Gastroesophageal sphincter (tissue), 4 donors: ENCODE measurements around the gene FOXN1. TPM values are rescaled to one million over a fixed set of nuclear protein-coding genes. Genes with fewer than 3 reads are reported as not detected.
"Not testable (repeated sequence)": the region's sequence is repeated elsewhere in the genome, so short reads cannot be mapped to it uniquely, and the experiment has no call there.

Experiments used
- ATAC-seq: fragments of 150-250 bp; one replicate; pipeline ENCODE4 v1.9.1; 2016; ENCODE audit warnings: mild to moderate bottlenecking, moderate library complexity
- H3K27ac ChIP-seq, 4 donors: fragments of 200-600 bp; sonication (generic) in 3 of 4; 1 replicate in 3 of 4; 2 replicates in 1 of 4; pipeline ENCODE4 v1.5.1; 2016 to 2019
- H3K27me3 ChIP-seq: fragments of 200-600 bp; sonication (generic); one replicate; pipeline ENCODE4 v1.5.1; 2019
- H3K36me3 ChIP-seq, 2 donors: fragments of 200-600 bp; sonication (generic); one replicate each; pipeline ENCODE4 v1.5.1; 2019; ENCODE audit warnings: control low read depth in 1 of 2
- H3K4me1 ChIP-seq, 3 donors: fragments of 200-600 bp; sonication (generic); 1 replicate in 2 of 3; 2 replicates in 1 of 3; pipeline ENCODE4 v1.5.1; 2016 to 2019; ENCODE audit warnings: control low read depth in 2 of 3
- H3K4me3 ChIP-seq, 2 donors: fragments of 200-600 bp; sonication (generic); one replicate each; pipeline ENCODE4 v1.5.1; 2019; ENCODE audit warnings: mild to moderate bottlenecking in 1 of 2, moderate library complexity in 1 of 2
- H3K9me3 ChIP-seq, 3 donors: fragments of 200-600 bp; sonication (generic); one replicate each; pipeline ENCODE4 v1.5.1; 2017 to 2019; ENCODE audit warnings: control low read depth in 2 of 3
- CTCF ChIP-seq, 4 experiments: fragments of 200-600 bp in 2 of 4; fragments of 450-650 bp in 2 of 4; sonication (generic) in 1 of 4; IDR thresholded peaks; one replicate each; pipeline ENCODE4 v1.5.1; 2017 to 2019; ENCODE audit warnings: antibody characterized with exemption in 4 of 4, mild to moderate bottlenecking in 2 of 4, moderate library complexity in 2 of 4
- EP300 ChIP-seq: sonication (generic); formaldehyde crosslinking; IDR thresholded peaks from one replicate; pipeline ENCODE4 v1.6.1; 2017; ENCODE audit warnings: antibody characterized with exemption, mild to moderate bottlenecking
- POLR2A ChIP-seq, 2 donors: fragments of 450-650 bp; IDR thresholded peaks; one replicate each; pipeline ENCODE4 v1.6.1; 2017; ENCODE audit warnings: antibody characterized with exemption in 2 of 2, mild to moderate bottlenecking in 2 of 2, moderate library complexity in 1 of 2
- POLR2AphosphoS5 ChIP-seq: sonication (generic); formaldehyde crosslinking; IDR thresholded peaks from one replicate; pipeline ENCODE4 v1.6.1; 2017; ENCODE audit warnings: antibody characterized with exemption
- WGBS, 2 donors: methylation state at CpG; one replicate each; pipeline ENCODE4 v1.1.5; 2018; ENCODE audit warnings: low coverage in 1 of 2; 5-methylcytosine and 5-hydroxymethylcytosine counted together
- total RNA-seq, 4 donors: library from RNA; depleted of rRNA; stranded (reverse); fragments of >200 nt; gene quantifications; one replicate each; pipeline ENCODE4 v1.1.0, GENCODE V29; 2016

Gene FOXN1
- total RNA-seq, 4 donors from 2014 or later: 0.15 TPM; not detected in 3

GRCh38 chr17:28520687-28521086, 14.5 kb downstream of the FOXN1 start:
- no peaks in the 10 kb centered on the region for H3K9me3 ChIP-seq
- H3K27me3 ChIP-seq: peaks cover 7% of the 10 kb centered on the region
- no peak overlapping the region for H3K4me3 ChIP-seq
- no peak for ATAC-seq
- no peaks in the 10 kb centered on the region for H3K36me3 ChIP-seq
- no peak for TF ChIP-seq POLR2AphosphoS5
- TF ChIP-seq EP300: no peak
- TF ChIP-seq CTCF (IDR thresholded peaks at IDR 0.05): no peak
- no peak for TF ChIP-seq POLR2A (IDR thresholded peaks at IDR 0.05)
- no peak overlapping the region for H3K27ac ChIP-seq
- 0 to 60% methylated on average over 1 of the region's 6 CpGs for WGBS, 2 donors
- peaks cover 0 to 9% (median 0%) of the 10 kb centered on the region in 3 donors for H3K4me1 ChIP-seq

- Histone ChIP-seq H3K36me3 (no peaks in the 10 kb centered on the region), H3K27ac (no peak overlapping the region), H3K27me3 (peaks cover 7% of the 10 kb centered on the region), H3K4me3 (no peak overlapping the region), H3K4me1 (peaks cover 0 to 9% (median 0%) of the 10 kb centered on the region in 3 donors), H3K9me3 (no peaks in the 10 kb centered on the region)
- no peak for ATAC-seq
- TF ChIP-seq POLR2A (IDR thresholded peaks at IDR 0.05) (no peak), POLR2AphosphoS5 (no peak), EP300 (no peak), CTCF (IDR thresholded peaks at IDR 0.05) (no peak)
- WGBS, 2 donors: 46 to 80% methylated on average over 3 to 6 of the region's 21 CpGs
Observed at GRCh38 chr17:28521311-28522085, 15.3 kb downstream of the FOXN1 start.

GRCh38 chr17:28522281-28522680, 16.1 kb downstream of the FOXN1 start:
- WGBS, 2 donors: 86% methylated on average over 1 to 3 of the region's 4 CpGs
- H3K4me1 ChIP-seq, ATAC-seq, H3K36me3 ChIP-seq, H3K4me3 ChIP-seq, H3K27ac ChIP-seq, H3K9me3 ChIP-seq, H3K27me3 ChIP-seq: not testable (repeated sequence)

GRCh38 chr17:28523186-28523585, 17.0 kb downstream of the FOXN1 start:
- H3K36me3 ChIP-seq: no peaks in the 10 kb centered on the region
- peaks cover 7% of the 10 kb centered on the region for H3K27me3 ChIP-seq
- H3K9me3 ChIP-seq: no peaks in the 10 kb centered on the region
- no peak for TF ChIP-seq EP300
- TF ChIP-seq POLR2AphosphoS5: no peak
- TF ChIP-seq CTCF (IDR thresholded peaks at IDR 0.05): no peak
- TF ChIP-seq POLR2A (IDR thresholded peaks at IDR 0.05): no peak
- H3K4me3 ChIP-seq: no peak overlapping the region
- no peak overlapping the region for H3K27ac ChIP-seq
- H3K4me1 ChIP-seq: peaks cover 0 to 9% (median 0%) of the 10 kb centered on the region in 3 donors
- no peak for ATAC-seq
- WGBS, 2 donors: 76% methylated on average over 4 of the region's 6 CpGs; no CpG with 5 or more reads in 1 of the 2 donors

DNA sequence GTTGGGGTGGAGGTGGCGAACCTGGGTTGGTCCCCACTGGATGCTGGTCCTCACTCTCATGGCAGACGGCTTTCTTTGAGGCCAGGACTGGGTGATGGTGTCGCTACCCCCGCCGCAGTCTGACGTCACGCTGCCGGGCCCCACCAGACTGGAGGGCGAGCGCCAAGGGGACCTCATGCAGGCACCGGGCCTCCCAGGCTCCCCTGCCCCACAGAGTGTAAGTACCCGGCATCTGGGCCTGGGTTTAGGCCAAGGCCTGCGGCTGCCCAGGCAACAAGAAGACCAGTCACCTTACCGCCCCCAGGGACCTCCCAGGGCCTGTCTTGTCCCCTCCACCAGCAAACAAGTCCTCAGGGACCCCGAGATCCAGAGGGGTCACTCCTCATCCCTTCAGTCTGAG, 17.7 kb downstream of the FOXN1 start:
- Histone ChIP-seq H3K4me3 (no peak overlapping the region), H3K27me3 (peaks cover 7% of the 10 kb centered on the region), H3K27ac (no peak overlapping the region), H3K4me1 (peaks cover 0 to 9% (median 0%) of the 10 kb centered on the region in 3 donors), H3K9me3 (no peaks in the 10 kb centered on the region), H3K36me3 (no peaks in the 10 kb centered on the region)
- ATAC-seq: no peak
- TF ChIP-seq POLR2A (IDR thresholded peaks at IDR 0.05) (no peak), EP300 (no peak), POLR2AphosphoS5 (no peak), CTCF (IDR thresholded peaks at IDR 0.05) (no peak)
- WGBS, 2 donors: 90% methylated on average over 2 of the region's 15 CpGs; no CpG with 5 or more reads in 1 of the 2 donors
